Muscle layer of duodenum (tissue), 2 donors: ENCODE measurements around the gene IMPDH1.

Source experiments
- H3K27ac ChIP-seq: one replicate; pipeline ENCODE4 v1.7.0; 2013; ENCODE audit warnings: mild to moderate bottlenecking, low read length
- H3K27me3 ChIP-seq: one replicate; pipeline ENCODE4 v1.7.0; 2013; ENCODE audit warnings: low read depth, mild to moderate bottlenecking, control low read depth, low read length
- H3K36me3 ChIP-seq, 2 donors: one replicate each; pipeline ENCODE4 v1.7.0; 2013; ENCODE audit warnings: low read length in 2 of 2, control low read depth in 1 of 2, mild to moderate bottlenecking in 1 of 2; ENCODE audit not compliant: insufficient read depth in 2 of 2, control insufficient read depth in 1 of 2
- H3K4me1 ChIP-seq, 2 donors: one replicate each; pipeline ENCODE4 v1.7.0; 2013; ENCODE audit warnings: low read length in 2 of 2, mild to moderate bottlenecking in 2 of 2, control low read depth in 1 of 2, moderate library complexity in 1 of 2; ENCODE audit not compliant: insufficient read depth in 2 of 2, control insufficient read depth in 1 of 2
- H3K4me3 ChIP-seq, 2 donors: one replicate each; pipeline ENCODE4 v1.7.0; 2013; ENCODE audit warnings: low read length in 2 of 2, low read depth in 1 of 2, mild to moderate bottlenecking in 1 of 2
- H3K9me3 ChIP-seq, 2 donors: one replicate each; pipeline ENCODE4 v1.7.0; 2013; ENCODE audit warnings: low read length in 2 of 2, control low read depth in 1 of 2, mild to moderate bottlenecking in 1 of 2; ENCODE audit not compliant: control insufficient read depth in 1 of 2
- donor health status: healthy.

Gene IMPDH1

GRCh38 chr7:128403676-128404075, 6.1 kb downstream of the IMPDH1 start:
- Histone ChIP-seq H3K27me3 (no peaks in the 10 kb centered on the region), H3K27ac (no peak overlapping the region), H3K4me3 (no peak overlapping the region), H3K9me3 (no peaks in the 10 kb centered on the region), H3K4me1 (peaks cover 4 to 34% of the 10 kb centered on the region in 2 donors), H3K36me3 (peaks cover 15 to 32% of the 10 kb centered on the region in 2 donors)

GRCh38 chr7:128402356-128402755, 7.4 kb downstream of the IMPDH1 start:
- Histone ChIP-seq H3K36me3 (peaks cover 26 to 45% of the 10 kb centered on the region in 2 donors), H3K9me3 (no peaks in the 10 kb centered on the region), H3K27me3 (no peaks in the 10 kb centered on the region), H3K27ac (no peak overlapping the region), H3K4me3 (no peak overlapping the region), H3K4me1 (peaks cover 0 to 20% of the 10 kb centered on the region in 2 donors)

- peaks cover 38 to 63% of the 10 kb centered on the region in 2 donors for H3K36me3 ChIP-seq
- H3K4me3 ChIP-seq, result no peak overlapping the region
- H3K27me3 ChIP-seq, result no peaks in the 10 kb centered on the region
- no peaks in the 10 kb centered on the region for H3K9me3 ChIP-seq
- H3K4me1 ChIP-seq, result peaks cover 0 to 9% of the 10 kb centered on the region in 2 donors
- H3K27ac ChIP-seq, result no peak overlapping the region
Measured at GRCh38 chr7:128400566-128400965, 9.2 kb downstream of the IMPDH1 start.

GRCh38 chr7:128399991-128400390, 9.8 kb downstream of the IMPDH1 start:
- no peaks in the 10 kb centered on the region for H3K9me3 ChIP-seq
- no peaks in the 10 kb centered on the region for H3K27me3 ChIP-seq
- H3K4me1 ChIP-seq, result peaks cover 0 to 5% of the 10 kb centered on the region in 2 donors
- no peak overlapping the region for H3K27ac ChIP-seq
- no peak overlapping the region for H3K4me3 ChIP-seq
- H3K36me3 ChIP-seq, result peaks cover 38 to 69% of the 10 kb centered on the region in 2 donors

DNA sequence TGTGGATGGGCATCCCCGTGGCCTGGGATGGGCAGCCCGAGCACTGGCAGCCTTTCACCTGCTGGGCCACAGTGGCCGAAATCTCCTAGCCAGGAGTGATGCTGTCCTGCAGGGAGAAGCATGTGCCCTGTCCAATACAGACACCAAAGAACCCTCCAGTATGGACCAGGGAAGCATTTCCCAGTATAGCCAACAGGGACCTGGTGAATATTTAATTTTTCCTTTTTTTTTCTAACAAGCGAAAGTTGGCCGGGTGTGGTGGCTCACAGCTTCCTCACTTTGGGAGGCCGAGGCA, 11.0 kb downstream of the IMPDH1 start:
- Histone ChIP-seq H3K36me3 (peaks cover 38 to 80% of the 10 kb centered on the region in 2 donors), H3K27ac (no peak overlapping the region), H3K4me1 (no peaks in the 10 kb centered on the region), H3K4me3 (no peak overlapping the region), H3K9me3 (no peaks in the 10 kb centered on the region), H3K27me3 (no peaks in the 10 kb centered on the region)

DNA sequence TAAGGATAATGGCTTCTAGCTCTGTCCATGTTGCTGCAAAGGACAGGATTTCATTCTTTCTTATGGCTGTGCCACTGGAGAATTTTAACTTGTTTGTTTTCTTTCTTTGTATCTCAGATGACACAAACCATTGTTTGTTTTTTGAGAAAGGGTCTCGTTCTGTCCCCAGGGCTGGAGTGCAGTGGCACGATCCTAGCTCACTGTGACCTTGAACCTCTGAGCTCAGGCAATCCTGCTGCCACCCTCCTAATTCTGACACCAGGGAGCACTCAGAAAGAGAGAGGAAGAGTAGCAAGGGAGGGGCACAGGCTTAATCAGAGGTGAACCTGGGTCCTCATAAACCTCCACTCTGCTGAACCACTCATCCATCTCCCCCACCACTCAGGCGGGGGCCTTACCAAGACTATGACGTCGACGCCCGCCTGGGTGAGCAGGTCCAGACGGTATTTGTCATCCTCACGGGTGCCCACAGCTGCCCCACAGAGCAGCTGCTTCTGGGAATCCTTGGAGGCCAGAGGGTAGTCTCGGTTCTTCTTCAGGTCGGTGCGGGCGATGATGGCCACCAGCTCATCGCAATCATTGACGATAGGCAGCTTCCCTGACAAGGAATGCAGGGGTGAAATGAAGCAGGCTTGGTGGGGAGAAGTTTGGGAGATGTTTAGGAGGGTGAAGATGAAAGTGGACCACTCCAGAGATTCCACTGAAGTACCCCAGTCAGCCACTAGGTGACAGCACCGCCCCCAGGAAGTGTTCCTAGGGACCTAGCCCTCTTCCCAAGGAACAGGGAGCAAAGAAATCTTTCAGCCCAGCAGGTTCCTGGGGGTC, 11.6 kb downstream of the IMPDH1 start:
- no peaks in the 10 kb centered on the region for H3K9me3 ChIP-seq
- peaks cover 38 to 80% of the 10 kb centered on the region in 2 donors for H3K36me3 ChIP-seq
- H3K4me1 ChIP-seq, result no peaks in the 10 kb centered on the region
- no peaks in the 10 kb centered on the region for H3K27me3 ChIP-seq
- no peak overlapping the region for H3K27ac ChIP-seq
- no peak overlapping the region for H3K4me3 ChIP-seq

- no peaks in the 10 kb centered on the region for H3K27me3 ChIP-seq
- no peak overlapping the region for H3K27ac ChIP-seq
- no peaks in the 10 kb centered on the region for H3K9me3 ChIP-seq
- H3K4me3 ChIP-seq, result no peak overlapping the region
- H3K36me3 ChIP-seq, result peaks cover 35 to 81% of the 10 kb centered on the region in 2 donors
- H3K4me1 ChIP-seq, result no peaks in the 10 kb centered on the region
Measured at GRCh38 chr7:128396357-128396756, 13.4 kb downstream of the IMPDH1 start.

- Histone ChIP-seq H3K4me1 (no peaks in the 10 kb centered on the region), H3K36me3 (peaks cover 32 to 75% of the 10 kb centered on the region in 2 donors), H3K27ac (no peak overlapping the region), H3K4me3 (no peak overlapping the region), H3K9me3 (no peaks in the 10 kb centered on the region), H3K27me3 (no peaks in the 10 kb centered on the region)
Measured at GRCh38 chr7:128395748-128396147, 14.0 kb downstream of the IMPDH1 start.

DNA sequence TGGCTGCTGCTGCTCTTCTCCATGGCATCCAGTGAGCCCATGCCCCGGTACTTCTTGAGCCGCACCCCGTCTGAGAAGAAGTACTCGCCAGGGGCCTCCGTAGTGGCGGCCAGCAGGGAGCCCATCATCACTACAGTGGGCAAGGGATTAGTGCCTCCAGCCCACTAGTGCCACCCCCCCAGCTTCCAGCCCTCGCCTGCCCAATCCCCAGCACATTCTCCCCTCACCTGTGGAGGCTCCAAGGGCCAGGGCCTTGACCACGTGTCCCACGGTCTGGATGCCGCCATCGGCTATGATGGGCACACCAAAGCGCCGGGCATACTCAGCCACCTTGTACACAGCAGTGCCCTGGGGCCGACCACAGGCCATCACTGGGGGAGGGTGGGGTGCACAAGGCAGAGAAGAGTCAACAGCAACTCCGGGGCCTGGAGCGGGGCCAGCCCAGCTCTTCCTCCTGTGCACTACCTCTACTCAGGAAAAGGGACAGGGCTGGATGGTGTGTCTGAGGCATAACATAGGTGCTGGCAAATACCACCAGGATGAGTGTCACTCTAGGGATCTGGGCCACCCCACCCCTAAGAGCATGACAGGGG, 14.8 kb downstream of the IMPDH1 start:
- no peaks in the 10 kb centered on the region for H3K4me1 ChIP-seq
- H3K27ac ChIP-seq, result no peak overlapping the region
- H3K36me3 ChIP-seq, result peaks cover 26 to 68% of the 10 kb centered on the region in 2 donors
- no peaks in the 10 kb centered on the region for H3K9me3 ChIP-seq
- no peaks in the 10 kb centered on the region for H3K27me3 ChIP-seq
- no peak overlapping the region for H3K4me3 ChIP-seq

- Histone ChIP-seq H3K27me3 (no peaks in the 10 kb centered on the region), H3K4me1 (no peaks in the 10 kb centered on the region), H3K27ac (no peak overlapping the region), H3K36me3 (peaks cover 23 to 62% of the 10 kb centered on the region in 2 donors), H3K9me3 (no peaks in the 10 kb centered on the region), H3K4me3 (no peak overlapping the region)
Measured at GRCh38 chr7:128393526-128394330, 16.1 kb downstream of the IMPDH1 start.
